GM12878 (cell line): ENCODE results near the gene CSE1L. TPM values are rescaled to one million over a fixed set of nuclear protein-coding genes. Genes with fewer than 3 reads are reported as not detected.

Experiments used
- ATAC-seq: fragments of 200-7000 bp; cut with Tn5 transposase; 3 replicates; pipeline ENCODE4 v1.9.1; 2020; ENCODE audit warnings: mild to moderate bottlenecking, moderate library complexity
- BruUV-seq: library from RNA; stranded (reverse); fragments of 400-500 nt; replicated peaks from 2 replicates; lab custom pipeline; 2021; lab: Mats Ljungman, UMichigan
- CTCF ChIA-PET: fragments of 300-600 bp; sonication (Branson Sonifier 250); formaldehyde crosslinking; extraction: SDS; loops from one replicate; lab custom pipeline; 2021; ENCODE audit warnings: inconsistent platforms; lab: Yijun Ruan, JAX
- POLR2A ChIA-PET: fragments of 350-600 bp; formaldehyde crosslinking; extraction: SDS; loops from one replicate; lab custom pipeline; 2021; ENCODE audit warnings: inconsistent platforms; lab: Charles Lee
- RAD21 ChIA-PET: fragments of 300-600 bp; sonication (Branson Sonifier 250); formaldehyde crosslinking; loops from one replicate; lab custom pipeline; 2023; ENCODE audit warnings: antibody characterized with exemption; ENCODE audit not compliant: unreplicated experiment; lab: Charles Lee
- SMC1A ChIA-PET: fragments of 300-600 bp; sonication (Branson Sonifier 250); formaldehyde crosslinking; loops from one replicate; lab custom pipeline; 2023; ENCODE audit not compliant: unreplicated experiment, uncharacterized antibody; lab: Charles Lee
- DNase-seq: peaks from one replicate; pipeline ENCODE4 v3.0.0-alpha.2; 2011; ENCODE audit warnings: low read depth, low spot score
- FAIRE-seq: peaks from 3 replicates; lab custom pipeline; 2011; peaks lifted over from hg19 to GRCh38; lab: Jason Lieb, UNC
- H2AFZ ChIP-seq: 2 replicates; pipeline ENCODE4 v1.6.0; 2011; ENCODE audit warnings: low read depth, low read length, control low read depth; ENCODE audit not compliant: control insufficient read depth
- H3K27ac ChIP-seq: 2 replicates; pipeline ENCODE4 v1.5.1; 2011; ENCODE audit warnings: control low read depth; ENCODE audit not compliant: control insufficient read depth, insufficient read depth
- H3K27me3 ChIP-seq, 2 experiments: replicated peaks in 1 of 2; 2 replicates each; pipeline versions ENCODE4 v1.6.0 to v1.6.1; 2011; ENCODE audit warnings: low read length in 1 of 2; ENCODE audit not compliant: control insufficient read depth in 2 of 2, insufficient read depth in 2 of 2
- H3K36me3 ChIP-seq, 2 experiments: 2 replicates each; pipeline ENCODE4 v1.5.1; 2011; ENCODE audit warnings: low read length in 1 of 2; ENCODE audit not compliant: control insufficient read depth in 2 of 2, insufficient read depth in 2 of 2
- H3K4me1 ChIP-seq: 2 replicates; pipeline ENCODE4 v1.6.1; 2011; ENCODE audit warnings: mild to moderate bottlenecking, low read length, moderate library complexity, mixed read lengths; ENCODE audit not compliant: control insufficient read depth, insufficient read depth
- H3K4me2 ChIP-seq: 2 replicates; pipeline ENCODE4 v1.6.0; 2011; ENCODE audit warnings: control low read depth; ENCODE audit not compliant: control insufficient read depth, insufficient read depth
- H3K4me3 ChIP-seq: fragments of 200-600 bp; sonication (generic); 2 replicates; pipeline ENCODE4 v1.5.1; 2016
- H3K79me2 ChIP-seq: 2 replicates; pipeline ENCODE4 v1.6.0; 2011; ENCODE audit warnings: low read length; ENCODE audit not compliant: control insufficient read depth, insufficient read depth
- H3K9ac ChIP-seq: 2 replicates; pipeline ENCODE4 v1.8.0; 2011; ENCODE audit warnings: low read length, control low read depth, mixed read lengths; ENCODE audit not compliant: control insufficient read depth, insufficient read depth
- H3K9me3 ChIP-seq: replicated peaks from 3 replicates; pipeline ENCODE4 v1.5.1; 2011; ENCODE audit warnings: mild to moderate bottlenecking, low read length; ENCODE audit not compliant: control insufficient read depth, insufficient read depth
- H4K20me1 ChIP-seq: 2 replicates; pipeline ENCODE4 v1.6.0; 2011; ENCODE audit not compliant: control insufficient read depth, insufficient read depth
- EGR1 ChIP-seq, 2 experiments: IDR thresholded peaks; 1 replicate in 1 of 2; 2 replicates in 1 of 2; pipeline ENCODE4 v1.6.1; 2011 to 2012; ENCODE audit warnings: low read depth in 2 of 2, low read length in 2 of 2, borderline replicate concordance in 1 of 2, mild to moderate bottlenecking in 1 of 2, moderate library complexity in 1 of 2
- HDAC2 ChIP-seq: fragments of 200-600 bp; sonication (generic); IDR thresholded peaks from 2 replicates; pipeline ENCODE4 v1.6.1; 2017
- IRF4 ChIP-seq: IDR thresholded peaks from 2 replicates; pipeline ENCODE4 v1.6.1; 2011; ENCODE audit warnings: low read depth, low read length
- JUND ChIP-seq: IDR thresholded peaks from 2 replicates; pipeline ENCODE4 v1.6.1; 2012; ENCODE audit warnings: low read depth, mild to moderate bottlenecking, low read length, improper control_type of control experiment, moderate library complexity
- KDM1A ChIP-seq: fragments of 200-600 bp; sonication (generic); IDR thresholded peaks from 2 replicates; pipeline ENCODE4 v1.6.1; 2016; ENCODE audit warnings: borderline replicate concordance
- KLF5 ChIP-seq: fragments of 450-650 bp; IDR thresholded peaks from 2 replicates; pipeline ENCODE4 v1.6.1; 2014; ENCODE audit warnings: mild to moderate bottlenecking; ENCODE audit not compliant: partially characterized antibody
- MTA2 ChIP-seq: fragments of 450-650 bp; IDR thresholded peaks from 2 replicates; pipeline ENCODE4 v1.6.1; 2016; ENCODE audit warnings: low read depth, mild to moderate bottlenecking, moderate library complexity
- SMAD1 ChIP-seq: fragments of 450-650 bp; IDR thresholded peaks from 2 replicates; pipeline ENCODE4 v1.6.1; 2018; ENCODE audit warnings: mild to moderate bottlenecking, low read depth; ENCODE audit not compliant: partially characterized antibody
- ZBTB4 ChIP-seq: fragments of 450-650 bp; formaldehyde crosslinking; IDR thresholded peaks from 2 replicates; pipeline ENCODE4 v1.4.0; 2022; ENCODE audit warnings: mild to moderate bottlenecking, moderate library complexity
- WGBS: methylation state at CpG from one replicate; pipeline ENCODE4 v1.1.6; 2016; ENCODE audit warnings: low lambda C conversion rate; ENCODE audit not compliant: insufficient replicate concordance, insufficient coverage; ENCODE audit errors: missing lambda C conversion rate; 5-methylcytosine and 5-hydroxymethylcytosine counted together
- in situ Hi-C: fragments of 300-500 bp; cut with MboI; formaldehyde crosslinking; loops from 9 replicates; pipeline ENCODE4 v1.14.3; 2018; ENCODE audit warnings: mixed read lengths
- intact Hi-C: fragments of 100-400 bp; cut with micrococcal nuclease; formaldehyde crosslinking; loops from one replicate; pipeline ENCODE4 v1.14.2; 2022; ENCODE audit not compliant: unreplicated experiment
- polyA plus RNA-seq, 11 experiments: library from polyadenylated mRNA; depleted of rRNA in 4 of 11; unstranded in 6 of 11; stranded (reverse) in 5 of 11; fragments of >200 nt; fragmentation: Nextera tagmentation in 4 of 11; fragmentation: Illumina TruSeq in 1 of 11; extraction: Ambion mirVana in 4 of 11; extraction: Trizol in 1 of 11; gene quantifications; 1 replicate in 1 of 11; 2 replicates in 10 of 11; pipeline versions ENCODE4 v1.2.1 to v1.2.3, GENCODE V29; 2011 to 2016; ENCODE audit warnings: inconsistent platforms in 2 of 11, missing spikeins in 2 of 11, low read depth in 1 of 11
- total RNA-seq, 4 experiments: library from RNA; depleted of rRNA in 3 of 4; stranded (reverse); fragments of >200 nt in 3 of 4; fragmentation: Illumina TruSeq in 1 of 4; extraction: Trizol in 1 of 4; gene quantifications; 2 replicates each; pipeline versions ENCODE4 v1.2.1 to v1.2.3, GENCODE V29; 2013 to 2021

The CSE1L gene
- total and polyA plus RNA-seq, 10 of the 15 experiments (the other 5 are each of a cell fraction or from before 2014, with no cell fraction given): 72.4 to 213 (median 117) TPM

- in situ Hi-C loops: no loop called here
- no peak for FAIRE-seq
- BruUV-seq: no TSS peak
- H3K36me3 ChIP-seq: peaks cover 9 to 20% of the 10 kb centered on the region in 2 experiments
- ChIA-PET CTCF (interaction anchor here (1.3 kb wide), 1 partner anchor 18 kb away, joined by 3 read pairs; no protein-coding TSS in a partner anchor), RAD21 (no interaction called here), SMC1A (no interaction called here), POLR2A (interaction anchor here (0.7 kb wide), 1 partner anchor 42 kb away, joined by 3 read pairs; no protein-coding TSS in a partner anchor)
- no peak overlapping the region for H3K4me2 ChIP-seq
- no peaks in the 10 kb centered on the region for H3K9me3 ChIP-seq
- H4K20me1 ChIP-seq: no peaks in the 10 kb centered on the region
- H3K79me2 ChIP-seq: no peaks in the 10 kb centered on the region
- intact Hi-C loops: no loop called here
- ATAC-seq: no peak
- no peak overlapping the region for H3K27ac ChIP-seq
- TF ChIP-seq KLF5 (no peak), ZBTB4 (CRISPR knock-in tag) (no peak), EGR1 (IDR thresholded peaks at IDR 0.05; ENCODE audit: borderline replicate concordance in 1 of 2, low read depth in 2 of 2, low read length in 2 of 2) (no peak), HDAC2 (no peak), JUND (no peak), MTA2 (no peak), IRF4 (no peak), SMAD1 (no peak), KDM1A (no peak)
- no peak overlapping the region for H3K4me3 ChIP-seq
- H3K9ac ChIP-seq: no peak overlapping the region
- H3K4me1 ChIP-seq: no peaks in the 10 kb centered on the region
- WGBS: 95% methylated on average over 6 of the region's 6 CpGs
- H2AFZ ChIP-seq: no peak overlapping the region
- DNase-seq: no peak
- no peaks in the 10 kb centered on the region for H3K27me3 ChIP-seq
Measured at GRCh38 chr20:49030954-49031619, 15.0 kb upstream of the CSE1L start.
